BLaER1 (cell line): ENCODE measurements around the gene CREBL2.

ENCODE experiments used
- H3K27ac ChIP-seq: shearing (Covaris generic); formaldehyde crosslinking; 2 replicates; pipeline ENCODE4 v1.8.1; 2022
- H3K27me3 ChIP-seq: shearing (Covaris generic); formaldehyde crosslinking; 2 replicates; pipeline ENCODE4 v1.8.1; 2022
- H3K36me3 ChIP-seq: shearing (Covaris generic); formaldehyde crosslinking; 2 replicates; pipeline ENCODE4 v1.8.1; 2022
- H3K4me1 ChIP-seq: shearing (Covaris generic); formaldehyde crosslinking; 2 replicates; pipeline ENCODE4 v1.8.1; 2022
- H3K4me2 ChIP-seq: shearing (Covaris generic); formaldehyde crosslinking; 2 replicates; pipeline ENCODE4 v1.8.1; 2022
- H3K4me3 ChIP-seq: shearing (Covaris generic); formaldehyde crosslinking; 2 replicates; pipeline ENCODE4 v1.8.1; 2022
- H3K9ac ChIP-seq: shearing (Covaris generic); formaldehyde crosslinking; 2 replicates; pipeline ENCODE4 v1.8.1; 2022
- H3K9me3 ChIP-seq: shearing (Covaris generic); formaldehyde crosslinking; 2 replicates; pipeline ENCODE4 v1.8.1; 2022
- H4K20me1 ChIP-seq: shearing (Covaris generic); formaldehyde crosslinking; 2 replicates; pipeline ENCODE4 v1.8.1; 2022
- Cebpa-rat ChIP-seq: shearing (Covaris generic); IDR thresholded peaks from 2 replicates; pipeline ENCODE4 v1.8.1; 2022

CREBL2 gene

DNA sequence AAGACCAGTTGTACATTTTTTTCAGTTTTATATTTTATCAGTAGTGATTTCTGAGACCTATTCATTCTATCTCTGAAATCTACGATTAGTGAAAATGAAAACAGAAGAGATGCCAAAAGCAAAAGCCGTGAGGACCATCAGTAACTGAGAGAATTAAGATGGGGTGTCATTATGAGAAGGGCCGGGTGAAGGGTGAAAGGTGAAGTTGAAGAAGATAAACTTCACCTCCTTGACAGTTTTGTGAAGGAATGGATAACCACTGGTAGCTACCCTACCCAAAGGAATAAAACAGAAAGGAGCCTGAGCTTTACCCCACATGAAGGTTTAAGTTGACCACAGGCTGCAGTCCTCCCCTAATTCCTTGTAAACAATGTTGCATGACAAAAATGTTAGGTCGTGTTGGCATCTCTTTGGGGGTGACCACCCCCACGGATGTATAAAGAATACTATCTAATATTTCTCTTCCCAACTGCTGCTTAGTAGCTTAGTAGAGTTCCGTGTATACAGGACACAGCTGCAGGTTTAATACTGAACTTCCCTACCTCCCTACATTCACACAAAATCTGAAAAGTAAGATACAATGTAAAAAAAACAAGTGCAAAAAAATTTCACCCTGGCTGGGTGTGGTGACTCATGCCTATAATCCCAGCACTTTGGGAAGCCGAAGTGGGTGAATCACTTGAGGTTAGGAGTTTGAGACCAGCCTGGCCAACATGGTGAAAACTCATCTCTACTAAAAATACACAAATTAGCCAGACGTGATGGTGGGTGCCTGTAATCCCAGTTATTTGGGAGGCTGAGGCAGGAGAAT lies 60.4 kb downstream of the CREBL2 start:
- Histone ChIP-seq H4K20me1 (no peaks in the 10 kb centered on the region), H3K27me3 (no peaks in the 10 kb centered on the region), H3K27ac (no peak overlapping the region), H3K4me1 (no peaks in the 10 kb centered on the region), H3K9ac (no peak overlapping the region), H3K4me2 (no peak overlapping the region), H3K9me3 (no peaks in the 10 kb centered on the region), H3K36me3 (no peaks in the 10 kb centered on the region), H3K4me3 (no peak overlapping the region)
- no peak for TF ChIP-seq Cebpa-rat

GRCh38 chr12:12673296-12673695 lies 61.6 kb downstream of the CREBL2 start:
- Histone ChIP-seq H3K4me1 (no peaks in the 10 kb centered on the region), H3K4me3 (no peak overlapping the region), H3K27ac (no peak overlapping the region), H4K20me1 (no peaks in the 10 kb centered on the region), H3K27me3 (no peaks in the 10 kb centered on the region), H3K36me3 (no peaks in the 10 kb centered on the region), H3K9ac (no peak overlapping the region), H3K9me3 (no peaks in the 10 kb centered on the region), H3K4me2 (no peak overlapping the region)
- TF ChIP-seq Cebpa-rat, result no peak

DNA sequence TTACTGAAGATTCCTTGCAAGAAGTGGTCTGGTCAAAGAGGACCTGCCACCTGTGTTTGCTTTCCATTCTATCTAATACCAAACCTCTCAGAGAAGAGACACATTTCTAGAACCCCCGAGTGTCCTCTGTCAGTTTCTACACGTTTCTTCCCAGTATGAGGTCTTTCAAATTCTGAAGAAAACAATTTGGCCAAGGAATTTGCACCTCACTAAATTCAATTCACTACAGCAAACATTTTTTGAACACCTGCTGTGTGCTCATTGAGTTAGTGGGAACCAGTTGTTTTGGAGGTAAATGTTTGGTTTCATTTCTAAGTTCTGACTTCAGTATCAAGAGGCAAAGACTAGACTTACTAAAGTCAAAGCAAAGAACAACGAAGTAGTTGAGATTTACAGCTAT lies 64.9 kb downstream of the CREBL2 start:
- Histone ChIP-seq H3K4me3 (no peak overlapping the region), H4K20me1 (no peaks in the 10 kb centered on the region), H3K4me1 (no peaks in the 10 kb centered on the region), H3K27ac (no peak overlapping the region), H3K4me2 (no peak overlapping the region), H3K27me3 (no peaks in the 10 kb centered on the region), H3K36me3 (no peaks in the 10 kb centered on the region), H3K9ac (no peak overlapping the region), H3K9me3 (no peaks in the 10 kb centered on the region)
- no peak for TF ChIP-seq Cebpa-rat

- Histone ChIP-seq H3K4me1 (no peaks in the 10 kb centered on the region), H3K27me3 (no peaks in the 10 kb centered on the region), H3K9ac (no peak overlapping the region)
These were observed 69.5 kb downstream of the CREBL2 start for GRCh38 chr12:12681061-12681765.

DNA sequence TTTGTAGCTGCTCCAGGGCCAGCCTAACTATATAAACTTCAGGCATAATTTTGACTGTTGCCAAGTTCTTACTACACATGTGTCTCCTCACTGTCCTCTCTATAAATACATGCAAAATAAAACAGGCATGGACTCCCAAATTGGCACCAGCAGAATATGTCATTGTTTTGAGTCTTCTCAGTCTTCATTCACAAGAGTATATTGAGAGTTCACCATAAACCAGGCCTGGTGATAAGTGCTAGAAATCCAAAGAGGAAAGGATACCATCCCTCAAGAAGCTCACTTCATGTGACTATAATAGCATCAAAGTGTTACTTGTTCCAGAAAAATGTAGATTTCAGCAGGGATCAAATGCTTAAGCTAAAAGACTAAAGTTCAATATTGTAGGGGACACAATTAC lies 70.6 kb downstream of the CREBL2 start:
- Histone ChIP-seq H3K9ac (no peak overlapping the region), H3K4me3 (no peak overlapping the region), H3K27me3 (no peaks in the 10 kb centered on the region), H3K27ac (no peak overlapping the region), H3K9me3 (no peaks in the 10 kb centered on the region), H3K4me2 (no peak overlapping the region), H3K4me1 (no peaks in the 10 kb centered on the region), H3K36me3 (no peaks in the 10 kb centered on the region), H4K20me1 (no peaks in the 10 kb centered on the region)
- TF ChIP-seq Cebpa-rat, result no peak

More at GRCh38 chr12:12681061-12681765, 69.5 kb downstream of the CREBL2 start:
- Histone ChIP-seq H3K9me3 (no peaks in the 10 kb centered on the region), H4K20me1 (no peaks in the 10 kb centered on the region), H3K36me3 (no peaks in the 10 kb centered on the region), H3K27ac (no peak overlapping the region), H3K4me2 (no peak overlapping the region), H3K4me3 (no peak overlapping the region)
- TF ChIP-seq Cebpa-rat, result no peak

- no peak for TF ChIP-seq Cebpa-rat
- H3K27me3 ChIP-seq, result no peaks in the 10 kb centered on the region
- no peak overlapping the region for H3K4me2 ChIP-seq
- H3K36me3 ChIP-seq, result no peaks in the 10 kb centered on the region
- no peak overlapping the region for H3K9ac ChIP-seq
- H4K20me1 ChIP-seq, result no peaks in the 10 kb centered on the region
- H3K4me1 ChIP-seq, result no peaks in the 10 kb centered on the region
- no peak overlapping the region for H3K4me3 ChIP-seq
- no peaks in the 10 kb centered on the region for H3K9me3 ChIP-seq
- H3K27ac ChIP-seq, result no peak overlapping the region
These were observed 71.5 kb downstream of the CREBL2 start for GRCh38 chr12:12683136-12683697.

DNA sequence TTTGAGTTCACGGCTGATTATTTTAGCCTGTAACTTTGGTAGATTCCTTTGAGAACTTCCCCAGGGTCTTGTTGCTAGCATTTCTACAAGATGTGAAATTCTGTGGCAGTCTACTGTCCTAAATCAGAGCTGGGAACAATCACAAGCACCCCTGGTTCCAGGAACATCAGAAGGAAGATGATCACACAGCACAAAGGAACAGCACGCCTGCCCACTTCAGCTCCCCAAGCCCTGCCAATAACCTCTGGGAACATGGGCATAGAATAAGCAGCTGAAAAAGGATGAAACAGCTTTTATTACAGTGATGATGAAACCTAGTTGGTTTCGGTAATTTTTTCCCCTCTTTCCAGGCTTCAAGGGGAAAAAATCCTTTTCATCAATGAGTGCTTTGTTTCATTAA lies 72.0 kb downstream of the CREBL2 start:
- no peak for TF ChIP-seq Cebpa-rat
- Histone ChIP-seq H3K27ac (no peak overlapping the region), H3K4me2 (no peak overlapping the region), H3K36me3 (no peaks in the 10 kb centered on the region), H3K9me3 (no peaks in the 10 kb centered on the region), H3K27me3 (no peaks in the 10 kb centered on the region), H3K4me1 (no peaks in the 10 kb centered on the region), H3K9ac (no peak overlapping the region), H3K4me3 (no peak overlapping the region), H4K20me1 (no peaks in the 10 kb centered on the region)

- Histone ChIP-seq H3K4me2 (no peak overlapping the region), H3K36me3 (no peaks in the 10 kb centered on the region), H3K9ac (no peak overlapping the region), H4K20me1 (no peaks in the 10 kb centered on the region), H3K27ac (no peak overlapping the region), H3K4me3 (no peak overlapping the region), H3K27me3 (no peaks in the 10 kb centered on the region), H3K9me3 (no peaks in the 10 kb centered on the region), H3K4me1 (no peaks in the 10 kb centered on the region)
- TF ChIP-seq Cebpa-rat, result no peak
These were observed 72.9 kb downstream of the CREBL2 start for GRCh38 chr12:12684375-12685106.

DNA sequence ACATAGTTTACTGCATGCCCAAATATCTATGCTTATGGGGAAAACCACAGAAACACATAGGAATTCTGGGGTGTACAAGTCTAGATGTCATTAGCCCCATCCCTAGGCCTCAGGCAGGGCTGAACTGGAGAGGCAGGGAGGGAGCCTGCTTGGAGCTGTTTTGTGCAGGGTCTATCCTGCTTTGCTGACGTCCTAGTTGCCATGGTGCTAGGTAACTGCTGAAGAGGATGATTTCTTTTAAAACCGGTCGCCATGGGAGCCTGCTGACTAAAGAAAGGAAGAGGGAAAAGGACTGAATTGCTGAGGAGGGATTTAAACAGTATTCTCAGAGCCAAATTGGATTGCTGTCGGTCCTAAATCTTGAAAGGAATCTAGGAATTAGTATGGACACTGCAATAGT lies 73.6 kb downstream of the CREBL2 start:
- no peak overlapping the region for H3K9ac ChIP-seq
- no peaks in the 10 kb centered on the region for H4K20me1 ChIP-seq
- H3K27ac ChIP-seq, result no peak overlapping the region
- H3K9me3 ChIP-seq, result no peaks in the 10 kb centered on the region
- no peaks in the 10 kb centered on the region for H3K27me3 ChIP-seq
- no peak overlapping the region for H3K4me2 ChIP-seq
- H3K4me1 ChIP-seq, result no peaks in the 10 kb centered on the region
- H3K4me3 ChIP-seq, result no peak overlapping the region
- TF ChIP-seq Cebpa-rat, result no peak
- no peaks in the 10 kb centered on the region for H3K36me3 ChIP-seq

DNA sequence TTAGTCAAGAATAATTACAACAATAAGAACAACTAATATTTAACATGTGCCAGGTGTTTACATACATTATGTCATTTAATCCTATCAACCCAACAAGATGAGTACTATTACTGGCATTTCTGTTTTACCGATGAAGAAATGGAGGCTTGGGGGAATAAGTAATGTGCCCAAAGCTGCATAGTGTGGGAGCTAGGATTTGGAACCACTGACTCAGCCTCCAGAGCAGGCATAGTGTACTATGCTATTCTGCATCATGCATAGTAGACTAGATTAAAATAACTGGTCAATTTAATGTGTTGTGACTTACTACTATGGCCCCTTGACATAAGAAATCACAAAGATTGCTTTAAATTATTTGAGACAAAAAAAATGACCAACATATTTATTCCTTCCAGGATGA lies 74.8 kb downstream of the CREBL2 start:
- Histone ChIP-seq H3K4me2 (no peak overlapping the region), H3K9me3 (no peaks in the 10 kb centered on the region), H3K27me3 (no peaks in the 10 kb centered on the region), H3K36me3 (no peaks in the 10 kb centered on the region), H3K4me1 (no peaks in the 10 kb centered on the region), H3K9ac (no peak overlapping the region), H3K27ac (no peak overlapping the region), H4K20me1 (no peaks in the 10 kb centered on the region), H3K4me3 (no peak overlapping the region)
- TF ChIP-seq Cebpa-rat, result no peak
